WTC11 (cell line): ENCODE data around the gene FHIT. TPM values are rescaled to one million over a fixed set of nuclear protein-coding genes. Genes with fewer than 3 reads are reported as not detected.

Source experiments
- ATAC-seq: fragments of 200-7000 bp; cut with Tn5 transposase; 2 replicates; pipeline ENCODE4 v1.10.0; 2021; ENCODE audit warnings: mild to moderate bottlenecking, moderate library complexity
- CTCF ChIA-PET: fragments of 300-600 bp; sonication (Branson Sonifier 250); formaldehyde crosslinking; loops from one replicate; lab custom pipeline; 2021; ENCODE audit warnings: antibody characterized with exemption; lab: Charles Lee
- POLR2A ChIA-PET: fragments of 350-600 bp; sonication (Branson Sonifier 250); formaldehyde crosslinking; loops from one replicate; lab custom pipeline; 2021; ENCODE audit warnings: antibody characterized with exemption; lab: Charles Lee
- DNase-seq: peaks from one replicate; pipeline ENCODE4 v3.0.0; 2021; ENCODE audit warnings: low spot score
- H3K27ac Mint-ChIP-seq: 2 replicates; pipeline ENCODE4 v1.8.0; 2021; ENCODE audit warnings: mixed read lengths
- H3K27me3 Mint-ChIP-seq: 2 replicates; pipeline ENCODE4 v1.8.0; 2021; ENCODE audit warnings: low read depth, mild to moderate bottlenecking, moderate library complexity, mixed read lengths
- H3K36me3 Mint-ChIP-seq: 2 replicates; pipeline ENCODE4 v1.8.0; 2021; ENCODE audit warnings: mixed read lengths
- H3K4me1 Mint-ChIP-seq: 2 replicates; pipeline ENCODE4 v1.8.0; 2022; ENCODE audit warnings: mixed read lengths
- H3K4me3 Mint-ChIP-seq: 2 replicates; pipeline ENCODE4 v1.8.0; 2021; ENCODE audit warnings: mild to moderate bottlenecking, moderate library complexity, mixed read lengths
- H3K9me3 Mint-ChIP-seq: 2 replicates; pipeline ENCODE4 v1.8.0; 2021; ENCODE audit warnings: mixed read lengths
- ATF1 ChIP-seq: sonication (generic); formaldehyde crosslinking; IDR thresholded peaks from 2 replicates; pipeline ENCODE4 v1.8.1; 2023; ENCODE audit warnings: mild to moderate bottlenecking, moderate library complexity, missing genetic modification reagents
- CBFB ChIP-seq: sonication (generic); formaldehyde crosslinking; IDR thresholded peaks from 2 replicates; pipeline ENCODE4 v1.8.1; 2022; ENCODE audit warnings: mild to moderate bottlenecking, low read depth, missing genetic modification reagents
- E2F4 ChIP-seq: sonication (generic); formaldehyde crosslinking; IDR thresholded peaks from 2 replicates; pipeline ENCODE4 v1.8.1; 2022; ENCODE audit warnings: low read depth, mild to moderate bottlenecking, moderate library complexity, missing genetic modification reagents, borderline replicate concordance
- ELF4 ChIP-seq: sonication (generic); formaldehyde crosslinking; IDR thresholded peaks from 2 replicates; pipeline ENCODE4 v1.8.1; 2022; ENCODE audit warnings: low read depth, mild to moderate bottlenecking, moderate library complexity, missing genetic modification reagents
- ETV6 ChIP-seq: sonication (generic); formaldehyde crosslinking; IDR thresholded peaks from 2 replicates; pipeline ENCODE4 v1.8.1; 2022; ENCODE audit warnings: mild to moderate bottlenecking, missing genetic modification reagents
- FOXK1 ChIP-seq: sonication (generic); formaldehyde crosslinking; IDR thresholded peaks from 2 replicates; pipeline ENCODE4 v1.8.0; 2022; ENCODE audit warnings: mild to moderate bottlenecking, moderate library complexity, missing genetic modification reagents
- FOXP1 ChIP-seq: sonication (generic); formaldehyde crosslinking; IDR thresholded peaks from 2 replicates; pipeline ENCODE4 v1.8.0; 2022; ENCODE audit warnings: missing genetic modification reagents, mild to moderate bottlenecking, moderate library complexity, borderline replicate concordance
- IRF2 ChIP-seq: sonication (generic); formaldehyde crosslinking; IDR thresholded peaks from 2 replicates; pipeline ENCODE4 v1.8.0; 2022; ENCODE audit warnings: low read depth, missing genetic modification reagents, borderline replicate concordance
- MYBL2 ChIP-seq: sonication (generic); formaldehyde crosslinking; IDR thresholded peaks from 2 replicates; pipeline ENCODE4 v1.8.1; 2023; ENCODE audit warnings: mild to moderate bottlenecking, moderate library complexity, missing genetic modification reagents
- SP1 ChIP-seq: sonication (generic); formaldehyde crosslinking; conservative IDR thresholded peaks from 2 replicates; pipeline ENCODE4 v1.8.1; 2022; ENCODE audit warnings: missing genetic modification reagents
- ZSCAN18 ChIP-seq: fragments of 250-450 bp; sonication (Bioruptor Pico); IDR thresholded peaks from 2 replicates; pipeline ENCODE4 v2.1.2; 2022; ENCODE audit warnings: mild to moderate bottlenecking, moderate library complexity
- total RNA-seq: library from RNA; stranded (reverse); gene quantifications from 3 replicates; pipeline ENCODE4 v1.2.3, GENCODE V29; 2021
- TF ChIP-seq, protein P1 (sequence below): sonication (generic); formaldehyde crosslinking; IDR thresholded peaks from 2 replicates; pipeline ENCODE4 v1.8.0; 2023; ENCODE audit warnings: mild to moderate bottlenecking, missing genetic modification reagents
- TF ChIP-seq, protein P2 (sequence below): sonication (generic); formaldehyde crosslinking; IDR thresholded peaks from 2 replicates; pipeline ENCODE4 v1.8.0; 2022; ENCODE audit warnings: mild to moderate bottlenecking, missing genetic modification reagents
- TF ChIP-seq, protein P3 (sequence below): sonication (generic); formaldehyde crosslinking; IDR thresholded peaks from 2 replicates; pipeline ENCODE4 v1.8.1; 2023; ENCODE audit warnings: mild to moderate bottlenecking, missing genetic modification reagents
- TF ChIP-seq, protein P4 (sequence below): fragments of 250-450 bp; sonication (Bioruptor Pico); conservative IDR thresholded peaks from 2 replicates; pipeline ENCODE4 v1.9.0; 2021; ENCODE audit warnings: mild to moderate bottlenecking

The FHIT gene
- total RNA-seq, 1 experiment from 2014 or later, result 2.6 TPM

- Mint-ChIP-seq H3K4me1 (peaks cover 50% of the 10 kb centered on the region), H3K36me3 (no peaks in the 10 kb centered on the region), H3K27me3 (peaks cover 52% of the 10 kb centered on the region), H3K27ac (no peak overlapping the region), H3K4me3 (no peak overlapping the region), H3K9me3 (peaks cover 12% of the 10 kb centered on the region)
- ChIA-PET CTCF (no interaction called here), POLR2A (no interaction called here)
- no peak for DNase-seq
- no peak for ATAC-seq
- TF ChIP-seq, protein P1, sequence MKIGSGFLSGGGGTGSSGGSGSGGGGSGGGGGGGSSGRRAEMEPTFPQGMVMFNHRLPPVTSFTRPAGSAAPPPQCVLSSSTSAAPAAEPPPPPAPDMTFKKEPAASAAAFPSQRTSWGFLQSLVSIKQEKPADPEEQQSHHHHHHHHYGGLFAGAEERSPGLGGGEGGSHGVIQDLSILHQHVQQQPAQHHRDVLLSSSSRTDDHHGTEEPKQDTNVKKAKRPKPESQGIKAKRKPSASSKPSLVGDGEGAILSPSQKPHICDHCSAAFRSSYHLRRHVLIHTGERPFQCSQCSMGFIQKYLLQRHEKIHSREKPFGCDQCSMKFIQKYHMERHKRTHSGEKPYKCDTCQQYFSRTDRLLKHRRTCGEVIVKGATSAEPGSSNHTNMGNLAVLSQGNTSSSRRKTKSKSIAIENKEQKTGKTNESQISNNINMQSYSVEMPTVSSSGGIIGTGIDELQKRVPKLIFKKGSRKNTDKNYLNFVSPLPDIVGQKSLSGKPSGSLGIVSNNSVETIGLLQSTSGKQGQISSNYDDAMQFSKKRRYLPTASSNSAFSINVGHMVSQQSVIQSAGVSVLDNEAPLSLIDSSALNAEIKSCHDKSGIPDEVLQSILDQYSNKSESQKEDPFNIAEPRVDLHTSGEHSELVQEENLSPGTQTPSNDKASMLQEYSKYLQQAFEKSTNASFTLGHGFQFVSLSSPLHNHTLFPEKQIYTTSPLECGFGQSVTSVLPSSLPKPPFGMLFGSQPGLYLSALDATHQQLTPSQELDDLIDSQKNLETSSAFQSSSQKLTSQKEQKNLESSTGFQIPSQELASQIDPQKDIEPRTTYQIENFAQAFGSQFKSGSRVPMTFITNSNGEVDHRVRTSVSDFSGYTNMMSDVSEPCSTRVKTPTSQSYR, result no peak
- TF ChIP-seq, protein P2, sequence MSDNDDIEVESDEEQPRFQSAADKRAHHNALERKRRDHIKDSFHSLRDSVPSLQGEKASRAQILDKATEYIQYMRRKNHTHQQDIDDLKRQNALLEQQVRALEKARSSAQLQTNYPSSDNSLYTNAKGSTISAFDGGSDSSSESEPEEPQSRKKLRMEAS (CRISPR knock-in tag), result no peak
- TF ChIP-seq FOXK1 (CRISPR knock-in tag) (no peak), ATF1 (CRISPR knock-in tag) (no peak), CBFB (CRISPR knock-in tag) (no peak), FOXP1 (no peak), E2F4 (CRISPR knock-in tag) (no peak), MYBL2 (CRISPR knock-in tag) (no peak), SP1 (CRISPR knock-in tag) (no peak), ETV6 (CRISPR knock-in tag) (no peak), ZSCAN18 (CRISPR knock-in tag) (no peak)
- TF ChIP-seq, protein P3, sequence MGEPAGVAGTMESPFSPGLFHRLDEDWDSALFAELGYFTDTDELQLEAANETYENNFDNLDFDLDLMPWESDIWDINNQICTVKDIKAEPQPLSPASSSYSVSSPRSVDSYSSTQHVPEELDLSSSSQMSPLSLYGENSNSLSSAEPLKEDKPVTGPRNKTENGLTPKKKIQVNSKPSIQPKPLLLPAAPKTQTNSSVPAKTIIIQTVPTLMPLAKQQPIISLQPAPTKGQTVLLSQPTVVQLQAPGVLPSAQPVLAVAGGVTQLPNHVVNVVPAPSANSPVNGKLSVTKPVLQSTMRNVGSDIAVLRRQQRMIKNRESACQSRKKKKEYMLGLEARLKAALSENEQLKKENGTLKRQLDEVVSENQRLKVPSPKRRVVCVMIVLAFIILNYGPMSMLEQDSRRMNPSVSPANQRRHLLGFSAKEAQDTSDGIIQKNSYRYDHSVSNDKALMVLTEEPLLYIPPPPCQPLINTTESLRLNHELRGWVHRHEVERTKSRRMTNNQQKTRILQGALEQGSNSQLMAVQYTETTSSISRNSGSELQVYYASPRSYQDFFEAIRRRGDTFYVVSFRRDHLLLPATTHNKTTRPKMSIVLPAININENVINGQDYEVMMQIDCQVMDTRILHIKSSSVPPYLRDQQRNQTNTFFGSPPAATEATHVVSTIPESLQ (CRISPR knock-in tag), result no peak
- TF ChIP-seq, protein P4, sequence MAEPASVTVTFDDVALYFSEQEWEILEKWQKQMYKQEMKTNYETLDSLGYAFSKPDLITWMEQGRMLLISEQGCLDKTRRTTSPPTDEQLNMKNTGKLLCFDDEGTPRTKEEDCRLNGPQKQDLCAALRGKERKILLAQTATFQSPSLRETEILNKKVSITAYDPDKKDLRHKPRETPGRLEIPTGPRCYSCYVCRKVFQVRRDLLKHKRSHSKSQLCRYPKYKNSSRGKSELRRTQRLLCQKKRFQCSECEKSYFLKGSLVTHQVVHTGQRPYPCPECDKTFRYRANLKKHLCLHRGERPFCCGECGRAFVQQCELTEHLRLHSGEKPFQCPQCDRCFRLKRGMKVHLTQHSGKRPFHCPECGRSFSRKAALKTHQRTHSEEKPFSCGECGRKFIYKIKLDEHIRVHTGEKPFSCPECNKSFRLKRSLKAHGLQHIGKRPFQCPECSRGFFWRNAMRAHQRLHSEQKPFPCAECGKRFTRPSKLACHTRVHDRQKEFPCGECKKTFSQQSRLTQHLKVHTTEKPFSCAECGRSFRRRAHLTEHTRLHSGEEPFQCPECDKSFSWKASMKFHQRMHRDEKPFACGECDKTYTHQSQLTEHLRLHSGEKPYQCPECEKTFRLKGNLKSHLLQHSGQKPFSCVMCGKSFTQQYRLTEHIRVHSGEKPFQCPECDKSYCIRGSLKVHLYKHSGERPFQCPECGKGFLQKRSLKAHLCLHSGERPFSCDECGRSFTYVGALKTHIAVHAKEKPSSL (CRISPR knock-in tag), result no peak
Measured at GRCh38 chr3:59816312-59816711, 1434.9 kb downstream of the FHIT start.

GRCh38 chr3:59813148-59813538 lies 1438.1 kb downstream of the FHIT start:
- Mint-ChIP-seq H3K4me1 (peaks cover 68% of the 10 kb centered on the region), H3K27ac (no peak overlapping the region), H3K36me3 (no peaks in the 10 kb centered on the region), H3K27me3 (peaks cover 77% of the 10 kb centered on the region)
- DNase-seq, result no peak
- TF ChIP-seq IRF2 (no peak), ELF4 (CRISPR knock-in tag) (no peak)
- TF ChIP-seq, all 79 proteins: peak for 0
- POLR2A ChIA-PET, result no interaction called here
- ATAC-seq, result peak; percentile 52
- CTCF ChIA-PET, result interaction anchor here (1.2 kb wide), 2 partner anchors 45 to 103 kb away, joined by 3 to 4 read pairs; no protein-coding TSS in a partner anchor
- Mint-ChIP-seq H3K4me3 (no peak overlapping the region), H3K9me3 (peaks cover 6% of the 10 kb centered on the region)
